Activated CD4-positive, alpha-beta T cell treated with anti-CD3 and anti-CD28 coated beads, Interleukin-2, amount 10 ng/mL, durations not matched to agents 7 days and 5 days (primary cell): ENCODE measurements around the gene ITGA4. TPM values are rescaled to one million over a fixed set of nuclear protein-coding genes. Genes with fewer than 3 reads are reported as not detected.

Source experiments
- CTCF ChIA-PET: fragments of 350-600 bp; sonication (Branson Sonifier 250); formaldehyde crosslinking; loops from one replicate; lab custom pipeline; 2021; ENCODE audit warnings: antibody characterized with exemption; lab: Charles Lee
- POLR2A ChIA-PET: fragments of 350-600 bp; sonication (Branson Sonifier 250); formaldehyde crosslinking; loops from one replicate; lab custom pipeline; 2021; ENCODE audit warnings: antibody characterized with exemption; lab: Charles Lee
- DNase-seq: peaks from one replicate; pipeline ENCODE4 v3.0.0-alpha.2; 2020
- H3K27ac Mint-ChIP-seq: one replicate; pipeline ENCODE4 v1.8.0; 2021; ENCODE audit warnings: mild to moderate bottlenecking, moderate library complexity, mixed read lengths
- H3K27me3 Mint-ChIP-seq: one replicate; pipeline ENCODE4 v1.8.0; 2021; ENCODE audit warnings: mixed read lengths
- H3K36me3 Mint-ChIP-seq: one replicate; pipeline ENCODE4 v1.8.0; 2021; ENCODE audit warnings: low read depth, mixed read lengths
- H3K4me1 Mint-ChIP-seq: one replicate; pipeline ENCODE4 v1.8.0; 2021; ENCODE audit warnings: mixed read lengths
- H3K4me3 Mint-ChIP-seq: one replicate; pipeline ENCODE4 v1.8.0; 2021; ENCODE audit warnings: mild to moderate bottlenecking, moderate library complexity, mixed read lengths
- H3K9me3 Mint-ChIP-seq: one replicate; pipeline ENCODE4 v1.8.0; 2021; ENCODE audit warnings: mixed read lengths
- total RNA-seq, 2 experiments: library from RNA; stranded (reverse); gene quantifications; one replicate each; pipeline ENCODE4 v1.2.3, GENCODE V29; 2021

The ITGA4 gene
- total RNA-seq, 2 experiments from 2014 or later = 160 to 163 TPM

- no peak overlapping the region for H3K4me3 Mint-ChIP-seq
- CTCF ChIA-PET = interaction anchor here (1.4 kb wide), 1 partner anchor 99 kb away, joined by 4 read pairs; no protein-coding TSS in a partner anchor
Observed at GRCh38 chr2:181474222-181474881, 17.2 kb downstream of the ITGA4 start.

GRCh38 chr2:181483211-181483610 is 26.0 kb downstream of the ITGA4 start:
- DNase-seq = no peak
- no peak overlapping the region for H3K27ac Mint-ChIP-seq
- POLR2A ChIA-PET = no interaction called here
- no peaks in the 10 kb centered on the region for H3K27me3 Mint-ChIP-seq
- no peaks in the 10 kb centered on the region for H3K9me3 Mint-ChIP-seq
- no peak overlapping the region for H3K4me3 Mint-ChIP-seq
- CTCF ChIA-PET = no interaction called here
- H3K4me1 Mint-ChIP-seq = peaks cover 1% of the 10 kb centered on the region
- peaks cover 73% of the 10 kb centered on the region for H3K36me3 Mint-ChIP-seq

More at GRCh38 chr2:181474222-181474881, 17.2 kb downstream of the ITGA4 start:
- POLR2A ChIA-PET = no interaction called here
- peaks cover 55% of the 10 kb centered on the region for H3K4me1 Mint-ChIP-seq
- peaks cover 85% of the 10 kb centered on the region for H3K36me3 Mint-ChIP-seq
- DNase-seq = no peak
- H3K9me3 Mint-ChIP-seq = no peaks in the 10 kb centered on the region
- no peaks in the 10 kb centered on the region for H3K27me3 Mint-ChIP-seq
- H3K27ac Mint-ChIP-seq = no peak overlapping the region

DNA sequence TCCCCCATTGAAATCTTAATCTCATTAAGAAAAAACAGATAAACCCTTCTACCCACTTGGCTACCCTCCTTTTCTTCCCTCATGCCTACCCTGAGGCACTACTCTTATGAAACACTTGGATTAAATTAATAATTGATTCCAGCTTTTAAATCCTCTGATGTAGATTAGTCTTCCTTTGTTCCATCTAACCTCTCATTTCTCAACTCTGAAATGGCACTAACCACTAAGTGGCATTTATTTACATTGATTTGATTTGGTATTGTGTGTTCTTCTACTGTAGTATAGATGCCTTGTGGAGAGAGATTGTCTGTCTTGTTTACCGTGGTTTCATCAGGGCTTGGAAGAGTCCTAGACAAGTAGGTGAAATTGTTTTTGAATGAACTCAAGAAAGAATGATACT is 26.7 kb downstream of the ITGA4 start:
- DNase-seq = no peak
- Mint-ChIP-seq H3K27ac (peak overlapping the region; percentile 11), H3K4me3 (no peak overlapping the region), H3K27me3 (no peaks in the 10 kb centered on the region), H3K4me1 (no peaks in the 10 kb centered on the region), H3K36me3 (peaks cover 75% of the 10 kb centered on the region), H3K9me3 (no peaks in the 10 kb centered on the region)
- POLR2A ChIA-PET = no interaction called here
- CTCF ChIA-PET = interaction anchor here (0.6 to 1.0 kb wide), 3 partner anchors 11 to 59 kb away, joined by 3 read pairs; no protein-coding TSS in a partner anchor

DNA sequence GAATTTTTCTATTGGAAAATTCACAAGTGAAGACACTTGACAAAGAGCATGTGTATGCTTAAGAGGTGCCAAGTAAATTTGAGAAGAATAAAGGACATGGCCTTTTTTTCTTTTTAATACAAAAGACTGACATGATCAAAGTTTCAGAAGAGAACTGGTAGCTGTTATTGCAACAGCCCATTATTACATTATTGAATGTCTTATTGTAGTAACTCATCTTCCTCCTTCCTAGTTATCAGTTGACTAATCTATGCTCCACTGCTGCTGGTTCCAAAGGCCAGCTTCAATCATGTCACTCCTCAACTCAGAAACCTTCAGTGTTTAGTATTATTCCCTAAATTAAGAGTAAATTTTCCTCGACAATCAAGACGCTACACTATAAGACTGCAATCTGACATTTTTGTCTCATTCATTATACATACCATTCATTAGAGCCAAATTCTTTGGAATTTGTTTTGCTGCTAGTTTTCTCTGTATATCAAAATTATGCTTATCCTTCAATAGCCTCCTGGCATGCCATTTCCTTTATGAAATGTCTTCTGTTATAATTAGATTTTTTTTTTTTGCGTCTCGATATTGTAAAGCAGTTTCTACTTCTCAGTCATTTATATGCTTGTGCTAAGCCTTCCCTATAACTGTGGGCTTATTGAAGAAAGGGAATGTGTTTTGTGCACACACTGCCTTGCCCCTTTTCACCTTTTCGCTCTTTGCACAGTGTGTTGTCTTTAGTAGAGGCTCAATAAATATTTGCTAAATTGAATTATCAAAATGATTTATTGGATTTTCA is 27.9 kb downstream of the ITGA4 start:
- ChIA-PET CTCF (interaction anchor here (0.5 to 1.0 kb wide), 3 partner anchors 10 to 174 kb away, joined by 3 read pairs; no protein-coding TSS in a partner anchor), POLR2A (no interaction called here)
- Mint-ChIP-seq H3K36me3 (peaks cover 75% of the 10 kb centered on the region), H3K4me3 (no peak overlapping the region), H3K4me1 (no peaks in the 10 kb centered on the region), H3K9me3 (no peaks in the 10 kb centered on the region), H3K27me3 (no peaks in the 10 kb centered on the region), H3K27ac (no peak overlapping the region)
- DNase-seq = no peak

DNA sequence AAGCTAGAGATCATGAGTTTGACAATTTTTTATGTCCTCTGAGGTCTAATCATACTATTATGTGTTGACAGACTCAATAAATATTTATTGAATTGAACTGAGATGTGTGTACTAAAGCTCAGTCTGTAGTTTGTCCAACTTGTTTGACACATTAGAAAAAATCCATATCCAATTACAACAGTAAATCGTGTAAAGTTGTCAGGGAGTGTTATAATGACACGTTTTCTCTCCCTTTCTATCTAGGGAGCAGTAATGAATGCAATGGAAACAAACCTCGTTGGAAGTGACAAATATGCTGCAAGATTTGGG is 28.4 kb downstream of the ITGA4 start:
- Mint-ChIP-seq H3K9me3 (no peaks in the 10 kb centered on the region), H3K4me1 (no peaks in the 10 kb centered on the region), H3K4me3 (no peak overlapping the region), H3K27me3 (no peaks in the 10 kb centered on the region), H3K36me3 (peaks cover 70% of the 10 kb centered on the region), H3K27ac (no peak overlapping the region)
- CTCF ChIA-PET = no interaction called here
- no peak for DNase-seq
- POLR2A ChIA-PET = no interaction called here

DNA sequence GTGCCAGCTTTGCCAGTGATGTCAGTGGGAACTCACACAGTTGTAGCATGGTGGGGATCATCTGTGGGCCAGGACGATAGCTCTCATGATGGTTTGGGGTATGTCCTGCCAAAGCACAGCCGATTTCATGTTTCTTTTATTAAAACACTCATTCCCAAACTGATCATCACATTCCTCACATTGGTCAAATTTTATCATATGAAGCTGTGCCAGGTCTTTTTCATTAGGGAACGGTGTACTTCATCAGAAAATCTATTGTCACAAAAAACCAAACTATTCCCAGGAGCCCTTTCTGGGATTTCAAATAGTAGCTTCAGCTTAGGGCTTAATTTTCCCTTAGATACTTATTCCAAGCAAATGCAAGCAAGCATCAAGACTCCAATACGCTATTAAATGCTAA is 42.0 kb downstream of the ITGA4 start:
- no peaks in the 10 kb centered on the region for H3K27me3 Mint-ChIP-seq
- peaks cover 55% of the 10 kb centered on the region for H3K36me3 Mint-ChIP-seq
- H3K4me1 Mint-ChIP-seq = peaks cover 1% of the 10 kb centered on the region
- ChIA-PET CTCF (interaction anchor here (0.6 to 0.9 kb wide), 2 partner anchors 18 to 282 kb away, joined by 3 read pairs; no protein-coding TSS in a partner anchor), POLR2A (no interaction called here)
- no peak for DNase-seq
- no peaks in the 10 kb centered on the region for H3K9me3 Mint-ChIP-seq
- H3K27ac Mint-ChIP-seq = no peak overlapping the region
- no peak overlapping the region for H3K4me3 Mint-ChIP-seq

DNA sequence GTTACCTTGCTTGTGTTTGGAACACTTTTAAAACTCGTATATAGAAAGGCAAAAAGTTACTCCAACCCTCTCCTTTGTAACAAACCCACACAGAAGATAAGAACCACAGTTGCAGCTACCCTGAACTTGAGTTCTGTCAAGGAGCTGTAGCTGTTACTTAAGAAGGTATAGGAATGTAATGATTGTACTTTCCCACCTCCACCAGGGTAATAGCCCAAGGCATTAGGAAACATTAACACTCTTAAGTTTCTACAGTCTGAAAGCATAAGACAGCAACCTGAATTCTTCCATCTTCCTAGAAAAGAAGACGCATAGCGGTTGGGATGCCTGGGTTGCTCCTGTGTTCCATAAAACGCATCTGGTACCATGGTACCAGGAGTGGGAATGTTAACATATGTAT is 43.0 kb downstream of the ITGA4 start:
- CTCF ChIA-PET = no interaction called here
- POLR2A ChIA-PET = no interaction called here
- no peak overlapping the region for H3K4me3 Mint-ChIP-seq
- H3K4me1 Mint-ChIP-seq = peaks cover 1% of the 10 kb centered on the region
- H3K36me3 Mint-ChIP-seq = peaks cover 54% of the 10 kb centered on the region
- DNase-seq = no peak
- no peaks in the 10 kb centered on the region for H3K27me3 Mint-ChIP-seq
- no peaks in the 10 kb centered on the region for H3K9me3 Mint-ChIP-seq
- no peak overlapping the region for H3K27ac Mint-ChIP-seq

- Mint-ChIP-seq H3K36me3 (peaks cover 77% of the 10 kb centered on the region), H3K4me3 (no peak overlapping the region), H3K27me3 (no peaks in the 10 kb centered on the region), H3K4me1 (peaks cover 29% of the 10 kb centered on the region), H3K27ac (peak overlapping the region; percentile 38), H3K9me3 (no peaks in the 10 kb centered on the region)
- POLR2A ChIA-PET = no interaction called here
- no peak for DNase-seq
- CTCF ChIA-PET = interaction anchor here (1.0 to 3.0 kb wide), 3 partner anchors 9 to 14 kb away, joined by 4 to 11 read pairs (median 7); no protein-coding TSS in a partner anchor
Observed at GRCh38 chr2:181515719-181516118, 58.5 kb downstream of the ITGA4 start.

- no peaks in the 10 kb centered on the region for H3K9me3 Mint-ChIP-seq
- POLR2A ChIA-PET = no interaction called here
- H3K27me3 Mint-ChIP-seq = no peaks in the 10 kb centered on the region
- H3K36me3 Mint-ChIP-seq = peaks cover 71% of the 10 kb centered on the region
- CTCF ChIA-PET = interaction anchor here (1.1 kb wide), 1 partner anchor 18 kb away, joined by 3 read pairs; no protein-coding TSS in a partner anchor
- no peak for DNase-seq
- H3K4me3 Mint-ChIP-seq = no peak overlapping the region
- no peak overlapping the region for H3K27ac Mint-ChIP-seq
- H3K4me1 Mint-ChIP-seq = peaks cover 29% of the 10 kb centered on the region
Observed at GRCh38 chr2:181516992-181517391, 59.8 kb downstream of the ITGA4 start.

GRCh38 chr2:181517685-181518301 is 60.6 kb downstream of the ITGA4 start:
- DNase-seq = no peak
- H3K4me3 Mint-ChIP-seq = no peak overlapping the region
- no peaks in the 10 kb centered on the region for H3K9me3 Mint-ChIP-seq
- H3K27me3 Mint-ChIP-seq = no peaks in the 10 kb centered on the region
- POLR2A ChIA-PET = no interaction called here
- H3K36me3 Mint-ChIP-seq = peaks cover 70% of the 10 kb centered on the region
- H3K27ac Mint-ChIP-seq = peak overlapping the region; percentile 34
- CTCF ChIA-PET = interaction anchor here (1.1 kb wide), 1 partner anchor 19 kb away, joined by 3 read pairs; no protein-coding TSS in a partner anchor
- H3K4me1 Mint-ChIP-seq = peaks cover 27% of the 10 kb centered on the region

- Mint-ChIP-seq H3K27me3 (no peaks in the 10 kb centered on the region), H3K27ac (peak overlapping the region; percentile 1), H3K4me1 (peaks cover 27% of the 10 kb centered on the region), H3K36me3 (peaks cover 62% of the 10 kb centered on the region), H3K4me3 (no peak overlapping the region), H3K9me3 (no peaks in the 10 kb centered on the region)
- DNase-seq = no peak
- CTCF ChIA-PET = no interaction called here
- POLR2A ChIA-PET = no interaction called here
Observed at GRCh38 chr2:181520253-181520652, 63.1 kb downstream of the ITGA4 start.

DNA sequence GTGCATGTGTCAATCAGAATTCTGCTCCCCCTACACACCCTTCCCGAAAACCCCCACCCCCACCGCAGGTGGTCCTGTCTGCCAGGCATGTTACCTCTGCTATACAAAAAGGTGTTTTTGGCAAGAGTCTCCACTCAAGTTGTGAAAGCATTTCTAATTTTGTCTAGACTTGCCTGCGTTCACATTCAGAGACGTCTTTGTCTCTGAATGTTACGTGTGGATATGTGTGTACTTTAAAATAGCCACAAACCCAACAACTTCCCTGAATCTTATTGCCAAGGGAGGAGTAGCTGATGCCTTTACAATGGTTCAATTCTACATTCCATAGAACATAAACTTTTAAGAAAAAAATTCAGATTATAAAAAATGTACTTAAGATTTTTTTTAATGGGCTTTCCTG is 66.6 kb downstream of the ITGA4 start:
- CTCF ChIA-PET = interaction anchor here (2.1 kb wide), 1 partner anchor 9 kb away, joined by 11 read pairs; no protein-coding TSS in a partner anchor
- POLR2A ChIA-PET = no interaction called here
- H3K4me3 Mint-ChIP-seq = no peak overlapping the region

DNA sequence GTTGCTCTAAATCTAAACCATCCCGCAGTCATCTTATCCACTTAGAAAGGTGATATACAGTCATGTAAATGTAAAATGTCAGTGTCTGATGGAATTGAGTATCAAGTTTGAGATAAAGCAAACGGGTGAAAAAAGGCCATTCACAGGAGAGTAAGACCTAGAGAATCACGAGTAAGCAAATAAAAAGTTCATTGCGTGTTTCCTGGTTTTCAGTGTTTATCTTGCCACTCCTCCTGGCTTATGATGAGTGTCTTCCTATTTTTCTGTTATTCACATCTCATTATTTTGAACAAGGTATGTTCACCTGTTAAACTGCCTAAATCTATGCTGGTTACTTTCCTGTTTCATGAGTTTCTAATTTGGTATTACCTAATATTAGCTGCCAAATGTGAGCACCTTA is 68.8 kb downstream of the ITGA4 start:
- Mint-ChIP-seq H3K9me3 (no peaks in the 10 kb centered on the region), H3K4me1 (peaks cover 2% of the 10 kb centered on the region), H3K27ac (no peak overlapping the region), H3K36me3 (peaks cover 66% of the 10 kb centered on the region), H3K27me3 (no peaks in the 10 kb centered on the region), H3K4me3 (no peak overlapping the region)
- POLR2A ChIA-PET = no interaction called here
- no peak for DNase-seq
- CTCF ChIA-PET = no interaction called here

More for the DNA sequence above, 66.6 kb downstream of the ITGA4 start:
- H3K27ac Mint-ChIP-seq = no peak overlapping the region
- H3K27me3 Mint-ChIP-seq = no peaks in the 10 kb centered on the region
- DNase-seq = no peak
- H3K4me1 Mint-ChIP-seq = peaks cover 2% of the 10 kb centered on the region
- H3K9me3 Mint-ChIP-seq = no peaks in the 10 kb centered on the region
- peaks cover 61% of the 10 kb centered on the region for H3K36me3 Mint-ChIP-seq
